Aorta (tissue), 5 donors: ENCODE results near the gene RTN1. TPM values are rescaled to one million over a fixed set of nuclear protein-coding genes. Genes with fewer than 3 reads are reported as not detected.
"Not testable (repeated sequence)": the region's sequence is repeated elsewhere in the genome, so short reads cannot be mapped to it uniquely, and the experiment has no call there.

Source experiments
- ATAC-seq: fragments of 200-7000 bp; cut with Tn5 transposase; one replicate; pipeline ENCODE4 v1.9.1; 2022; ENCODE audit warnings: moderate library complexity; ENCODE audit not compliant: low FRiP score
- DNase-seq, 2 donors: peaks; one replicate each; pipeline ENCODE4 v3.0.0-alpha.2; 2020
- H3K27ac ChIP-seq, 2 donors: one replicate each; pipeline ENCODE4 v1.5.1; 2013; ENCODE audit warnings: low read length in 2 of 2, mild to moderate bottlenecking in 2 of 2, moderate library complexity in 2 of 2, control low read depth in 1 of 2, inconsistent platforms in 1 of 2, low read depth in 1 of 2
- H3K27me3 ChIP-seq, 2 donors: one replicate each; pipeline ENCODE4 v1.6.1; 2013; ENCODE audit warnings: control low read depth in 1 of 2, low read length in 1 of 2, mild to moderate bottlenecking in 1 of 2, moderate library complexity in 1 of 2; ENCODE audit not compliant: insufficient read depth in 2 of 2, control insufficient read depth in 1 of 2
- H3K36me3 ChIP-seq, 2 donors: one replicate each; pipeline ENCODE4 v1.6.1; 2013; ENCODE audit warnings: control low read depth in 1 of 2, low read length in 1 of 2, mild to moderate bottlenecking in 1 of 2; ENCODE audit not compliant: insufficient read depth in 2 of 2, control insufficient read depth in 1 of 2
- H3K4me1 ChIP-seq, 2 donors: one replicate each; pipeline ENCODE4 v1.6.1; 2013; ENCODE audit warnings: low read length in 2 of 2, control low read depth in 1 of 2, mild to moderate bottlenecking in 1 of 2, moderate library complexity in 1 of 2; ENCODE audit not compliant: insufficient read depth in 2 of 2, control insufficient read depth in 1 of 2
- H3K4me3 ChIP-seq, 2 donors: one replicate each; pipeline ENCODE4 v1.5.1; 2013; ENCODE audit warnings: low read length in 2 of 2, control low read depth in 1 of 2, mild to moderate bottlenecking in 1 of 2
- H3K9me3 ChIP-seq: one replicate; pipeline ENCODE4 v1.6.1; 2013; ENCODE audit warnings: mild to moderate bottlenecking, low read length; ENCODE audit not compliant: control insufficient read depth
- WGBS, 2 donors: extraction: QIAGEN DNeasy Blood & Tissue Kit; methylation state at CpG; one replicate each; pipeline ENCODE4 v1.1.7; 2013; 5-methylcytosine and 5-hydroxymethylcytosine counted together
- intact Hi-C, 2 donors: fragments of 100-400 bp; cut with DNase I; formaldehyde crosslinking; loops; one replicate each; pipeline versions ENCODE4 v1.14.2 to v1.15.0; 2022
- polyA plus RNA-seq, 2 donors: library from polyadenylated mRNA; stranded (reverse); fragments of 200-250 nt; gene quantifications; one replicate each; pipeline ENCODE4 v1.2.3, GENCODE V29; 2013
- total RNA-seq, 2 donors: library from RNA; stranded (reverse); fragmentation: NEBNext Ultra II Directional; extraction: Animal tissue kit (Norgen Biotek cat#: 25700); gene quantifications; one replicate each; pipeline ENCODE4 v1.2.1, GENCODE V29; 2021
- donor health status: healthy with polysubstance abuse.
- donor health status: Bipolar disorder and iron deficiency.
- donor health status: DM: no; HTN: no; CAD: no.
- donor health status: DM: no; HTN: no; CAD: no.
- donor health status: DM: yes; HTN: yes; CAD: no.

The RTN1 gene
- total and polyA plus RNA-seq, 4 donors = 17.8 to 43.7 (median 31.9) TPM

GRCh38 chr14:59657769-59658168, 212.8 kb downstream of the RTN1 start:
- H3K4me1 ChIP-seq = no peaks in the 10 kb centered on the region
- no peak overlapping the region for H3K4me3 ChIP-seq
- no peak overlapping the region for H3K27ac ChIP-seq
- no peaks in the 10 kb centered on the region for H3K36me3 ChIP-seq
- H3K9me3 ChIP-seq = no peaks in the 10 kb centered on the region
- ATAC-seq = no peak
- H3K27me3 ChIP-seq = no peaks in the 10 kb centered on the region
- WGBS, 2 donors = 78 to 84% methylated on average over 7 of the region's 7 CpGs
- no peak for DNase-seq
- intact Hi-C loops = no loop called here

GRCh38 chr14:59656473-59656872, 214.1 kb downstream of the RTN1 start:
- Histone ChIP-seq H3K27ac (no peak overlapping the region), H3K36me3 (no peaks in the 10 kb centered on the region), H3K4me3 (no peak overlapping the region), H3K27me3 (no peaks in the 10 kb centered on the region), H3K4me1 (no peaks in the 10 kb centered on the region), H3K9me3 (no peaks in the 10 kb centered on the region)
- ATAC-seq (no peak), DNase-seq (no peak)
- intact Hi-C loops = no loop called here
- WGBS, 2 donors = 76 to 80% methylated on average over 2 of the region's 2 CpGs

DNA sequence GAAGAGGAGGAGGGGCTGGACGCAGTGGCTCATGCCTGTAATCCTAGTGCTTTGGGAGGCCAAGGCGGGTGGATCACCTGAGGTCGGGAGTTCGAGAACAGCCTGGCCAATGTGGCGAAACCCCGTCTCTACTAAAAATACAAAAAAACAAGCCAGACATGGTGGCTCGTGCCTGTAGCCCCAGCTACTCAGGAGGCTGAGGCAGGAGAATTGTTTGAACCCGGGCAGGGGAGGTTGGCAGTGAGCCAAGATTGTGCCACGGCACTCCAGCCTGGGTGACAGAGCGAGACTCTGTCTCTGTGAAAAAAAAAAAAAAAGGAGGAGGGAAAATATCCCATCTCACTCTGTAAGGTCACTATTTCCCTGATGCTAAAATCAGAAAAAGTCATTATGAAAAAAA, 216.4 kb downstream of the RTN1 start:
- H3K27me3 ChIP-seq, ATAC-seq, intact Hi-C loops, DNase-seq, H3K27ac ChIP-seq, H3K4me1 ChIP-seq, H3K9me3 ChIP-seq, H3K4me3 ChIP-seq, H3K36me3 ChIP-seq: not testable (repeated sequence)
- WGBS, 2 donors = 86% methylated on average over 10 of the region's 10 CpGs

DNA sequence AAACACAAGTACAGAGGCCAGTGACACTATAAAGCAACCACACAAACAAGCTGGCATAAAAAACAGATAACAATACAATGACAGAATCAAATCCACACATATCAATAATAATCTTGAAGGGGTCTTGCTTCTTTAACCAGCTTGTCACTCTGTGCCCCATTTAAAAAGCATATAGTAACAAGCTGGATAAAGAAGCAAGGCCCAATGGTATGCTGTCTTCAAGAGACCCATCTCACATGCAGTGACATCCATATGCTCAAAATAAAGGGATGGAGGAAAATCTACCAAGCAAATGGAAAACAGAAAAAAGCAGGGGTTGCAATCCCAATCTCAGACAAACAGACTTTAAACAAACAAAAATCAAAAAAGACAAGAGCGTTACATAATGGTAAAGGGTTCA, 223.7 kb downstream of the RTN1 start:
- H3K9me3 ChIP-seq, H3K27me3 ChIP-seq, ATAC-seq, H3K27ac ChIP-seq, intact Hi-C loops, H3K4me3 ChIP-seq, H3K4me1 ChIP-seq, DNase-seq, H3K36me3 ChIP-seq: not testable (repeated sequence)
- 89 to 90% methylated on average over 1 of the region's 1 CpG for WGBS, 2 donors

DNA sequence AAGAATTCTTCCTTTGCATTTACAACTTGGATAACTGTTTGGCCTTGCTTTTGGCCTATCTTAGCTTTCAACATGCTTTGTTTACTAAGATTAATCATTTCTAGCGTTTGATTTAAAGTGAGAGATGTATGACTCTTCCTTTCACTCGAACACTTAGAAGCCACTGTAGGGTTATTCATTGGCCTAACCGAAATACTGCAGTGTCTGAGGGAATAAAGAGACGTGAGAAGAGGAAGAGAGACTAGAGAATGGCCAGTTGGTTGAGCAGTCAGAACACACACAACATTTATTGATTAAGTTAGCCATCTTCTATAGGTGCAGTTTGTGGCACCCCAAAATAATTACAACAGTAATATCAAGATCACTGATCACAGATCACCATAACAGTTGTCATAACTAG, 231.7 kb downstream of the RTN1 start:
- H3K27me3 ChIP-seq = no peaks in the 10 kb centered on the region
- H3K27ac ChIP-seq = no peak overlapping the region
- H3K4me3 ChIP-seq = no peak overlapping the region
- ATAC-seq (no peak), DNase-seq (no peak)
- peaks cover 2% of the 10 kb centered on the region for H3K9me3 ChIP-seq
- no peaks in the 10 kb centered on the region for H3K4me1 ChIP-seq
- H3K36me3 ChIP-seq = no peaks in the 10 kb centered on the region
- intact Hi-C loops = no loop called here
- WGBS, 2 donors = 59 to 66% methylated on average over 4 of the region's 4 CpGs

GRCh38 chr14:59634617-59635016, 236.0 kb downstream of the RTN1 start:
- ATAC-seq (no peak), DNase-seq (no peak)
- Histone ChIP-seq H3K9me3 (no peaks in the 10 kb centered on the region), H3K27ac (no peak overlapping the region), H3K4me3 (no peak overlapping the region), H3K27me3 (no peaks in the 10 kb centered on the region), H3K36me3 (no peaks in the 10 kb centered on the region), H3K4me1 (peaks cover 0 to 3% of the 10 kb centered on the region in 2 donors)
- 68 to 77% methylated on average over 2 of the region's 2 CpGs for WGBS, 2 donors
- intact Hi-C loops = loop anchor here (5.0 kb wide), 2 partner anchors 53 to 263 kb away; no protein-coding TSS in a partner anchor

DNA sequence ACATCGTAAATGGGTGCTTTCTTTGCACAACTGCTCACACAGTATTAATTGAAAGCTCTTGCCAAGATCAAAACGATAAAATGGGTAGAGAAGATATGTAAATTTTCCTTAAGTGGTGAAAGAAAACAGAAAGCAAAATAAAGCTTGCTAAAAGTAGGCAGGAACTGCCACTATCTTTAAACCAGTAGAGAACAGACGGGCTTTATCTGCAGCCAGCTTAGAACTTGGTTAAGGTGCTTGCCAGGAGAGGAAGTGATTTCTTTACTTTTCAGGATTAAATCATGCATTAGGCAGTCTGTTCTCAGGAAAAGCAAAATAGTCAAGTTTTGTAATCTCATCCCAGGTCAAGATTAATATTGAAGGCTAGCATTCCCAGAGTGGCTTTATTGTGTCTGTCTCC, 237.1 kb downstream of the RTN1 start:
- Histone ChIP-seq H3K27ac (no peak overlapping the region), H3K4me1 (peaks cover 0 to 3% of the 10 kb centered on the region in 2 donors), H3K9me3 (no peaks in the 10 kb centered on the region), H3K27me3 (no peaks in the 10 kb centered on the region), H3K36me3 (no peaks in the 10 kb centered on the region), H3K4me3 (no peak overlapping the region)
- intact Hi-C loops = loop anchor here (5.0 kb wide), 2 partner anchors 54 to 264 kb away; no protein-coding TSS in a partner anchor
- 9 to 10% methylated on average over 3 of the region's 3 CpGs for WGBS, 2 donors
- no peak for DNase-seq
- no peak for ATAC-seq

- intact Hi-C loops = loop anchor here (5.0 kb wide), 2 partner anchors 55 to 265 kb away; no protein-coding TSS in a partner anchor
- ATAC-seq = no peak
Observed at GRCh38 chr14:59632381-59632780, 238.2 kb downstream of the RTN1 start.

GRCh38 chr14:59631237-59631636, 239.3 kb downstream of the RTN1 start:
- no peaks in the 10 kb centered on the region for H3K9me3 ChIP-seq
- H3K4me1 ChIP-seq = peaks cover 0 to 3% of the 10 kb centered on the region in 2 donors
- 49 to 63% methylated on average over 3 of the region's 3 CpGs for WGBS, 2 donors
- no peaks in the 10 kb centered on the region for H3K36me3 ChIP-seq
- ATAC-seq (no peak), DNase-seq (no peak)
- no peak overlapping the region for H3K4me3 ChIP-seq
- H3K27ac ChIP-seq = no peak overlapping the region
- H3K27me3 ChIP-seq = no peaks in the 10 kb centered on the region
- intact Hi-C loops = loop anchor here (2.0 to 5.0 kb wide), 3 partner anchors 56 to 266 kb away; no protein-coding TSS in a partner anchor

More at GRCh38 chr14:59632381-59632780, 238.2 kb downstream of the RTN1 start:
- no peaks in the 10 kb centered on the region for H3K36me3 ChIP-seq
- no peak overlapping the region for H3K27ac ChIP-seq
- H3K4me3 ChIP-seq = no peak overlapping the region
- H3K27me3 ChIP-seq = no peaks in the 10 kb centered on the region
- peaks cover 0 to 3% of the 10 kb centered on the region in 2 donors for H3K4me1 ChIP-seq
- no peaks in the 10 kb centered on the region for H3K9me3 ChIP-seq
- 81 to 90% methylated on average over 3 of the region's 3 CpGs for whole genome bisulfite sequencing, 2 donors
- DNase-seq = no peak
